Stimulated activated CD8-positive, alpha-beta memory T cell treated with anti-CD3 and anti-CD28 coated beads, Interleukin-15, amount 100 ng/mL, for 24 hours (primary cell): ENCODE results near the gene TRIO.

Source experiments
- DNase-seq: peaks from one replicate; pipeline ENCODE4 v3.0.0-alpha.2; 2020; ENCODE audit warnings: low read depth

Gene TRIO

GRCh38 chr5:14226554-14226953 lies 83.4 kb downstream of the TRIO start:
- no peak for DNase-seq

DNA sequence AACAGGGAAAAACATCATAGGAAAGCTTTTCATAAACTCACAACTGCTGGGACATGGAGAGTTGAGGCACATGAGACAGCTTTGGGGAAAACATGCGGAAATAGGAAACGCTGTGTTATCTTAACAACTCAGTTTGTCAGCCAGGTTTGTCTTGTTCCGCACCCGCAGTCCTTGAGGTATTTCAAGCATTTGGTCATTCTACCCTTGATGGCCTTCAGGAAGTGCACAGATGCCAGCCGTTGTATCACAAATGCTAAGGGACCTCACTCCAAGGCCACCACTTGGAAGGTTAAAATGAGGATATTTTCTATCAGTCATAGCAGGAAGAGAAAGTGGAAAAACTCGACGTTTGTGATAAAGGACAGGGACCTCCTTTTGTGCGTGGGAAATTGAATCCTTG lies 83.8 kb downstream of the TRIO start:
- DNase-seq = no peak

DNA sequence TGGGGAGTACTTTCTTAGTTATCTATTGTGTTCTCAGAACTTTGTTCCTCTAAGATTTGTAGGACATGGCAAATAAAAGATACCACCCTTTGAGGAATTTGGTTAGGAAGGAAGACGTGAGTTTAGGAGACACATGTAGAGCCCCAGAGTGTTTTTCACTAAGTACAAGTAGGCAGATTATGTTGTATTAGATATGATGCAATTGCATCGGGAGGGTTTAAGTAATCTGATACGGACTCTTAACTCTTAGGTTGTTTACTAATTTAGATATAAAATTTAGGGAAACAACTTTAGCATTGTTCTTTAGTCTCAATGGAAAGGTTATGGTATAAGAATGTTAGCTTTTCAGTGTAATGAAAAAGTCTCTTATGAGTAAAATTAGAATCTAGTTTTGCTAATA lies 84.4 kb downstream of the TRIO start:
- no peak for DNase-seq

DNA sequence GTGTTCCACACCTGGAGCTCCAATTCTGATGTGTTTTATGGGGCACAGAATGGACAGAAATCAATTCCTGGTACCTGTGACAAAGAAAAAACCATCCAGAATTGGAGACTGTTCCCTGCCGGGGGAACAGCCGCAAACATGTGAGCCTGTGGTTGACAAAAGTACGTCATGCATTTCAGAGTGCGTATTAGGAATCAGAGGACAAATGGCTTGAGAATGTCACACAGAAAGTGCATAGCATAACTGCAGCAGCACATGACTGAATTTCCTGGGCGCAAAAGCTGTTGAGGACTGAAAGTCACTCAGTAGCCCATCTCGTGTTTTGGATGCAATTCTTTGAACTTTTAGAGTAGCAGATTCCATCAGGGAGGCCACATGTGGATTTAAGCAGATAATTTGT lies 85.1 kb downstream of the TRIO start:
- no peak for DNase-seq

DNA sequence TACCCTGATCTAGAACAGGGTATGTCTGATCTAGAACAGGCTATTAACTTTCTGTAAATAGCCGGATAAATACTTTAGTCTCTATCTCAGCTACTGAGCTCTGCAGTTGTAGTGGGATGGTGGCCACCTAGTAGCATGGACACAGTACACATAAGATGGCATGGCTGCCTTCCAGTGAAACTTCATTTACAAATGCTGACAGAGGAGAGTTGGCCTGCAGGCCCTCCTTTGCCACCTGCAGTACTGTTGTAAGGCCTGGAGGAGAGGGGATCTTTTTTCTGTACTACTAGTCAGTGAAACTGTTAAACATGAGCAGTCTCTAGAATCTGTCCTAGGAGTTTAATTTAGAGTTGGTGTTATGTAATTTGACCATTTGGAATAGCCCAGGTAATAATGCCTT lies 86.0 kb downstream of the TRIO start:
- no peak for DNase-seq

- DNase-seq = no peak
Measured at GRCh38 chr5:14229734-14230133, 86.6 kb downstream of the TRIO start.

DNA sequence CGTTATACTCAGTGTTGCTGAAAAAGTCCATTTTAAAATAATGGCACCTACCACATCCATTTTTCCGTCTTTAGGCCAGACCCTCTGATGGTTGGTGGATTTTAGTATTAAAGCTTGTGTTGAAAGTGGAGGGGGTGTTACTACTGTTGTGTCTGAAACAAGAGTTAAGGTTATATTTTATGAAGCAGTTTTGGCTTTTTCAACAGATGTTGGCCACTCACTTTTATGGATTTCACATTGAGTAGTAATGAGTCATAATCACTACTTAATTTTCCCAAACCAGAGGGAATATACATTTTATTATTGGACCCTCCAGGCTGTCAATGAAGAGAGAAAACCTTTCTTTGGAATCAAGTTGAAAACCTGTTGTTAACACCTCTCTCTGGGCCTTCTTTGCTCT lies 88.0 kb downstream of the TRIO start:
- DNase-seq = no peak

DNA sequence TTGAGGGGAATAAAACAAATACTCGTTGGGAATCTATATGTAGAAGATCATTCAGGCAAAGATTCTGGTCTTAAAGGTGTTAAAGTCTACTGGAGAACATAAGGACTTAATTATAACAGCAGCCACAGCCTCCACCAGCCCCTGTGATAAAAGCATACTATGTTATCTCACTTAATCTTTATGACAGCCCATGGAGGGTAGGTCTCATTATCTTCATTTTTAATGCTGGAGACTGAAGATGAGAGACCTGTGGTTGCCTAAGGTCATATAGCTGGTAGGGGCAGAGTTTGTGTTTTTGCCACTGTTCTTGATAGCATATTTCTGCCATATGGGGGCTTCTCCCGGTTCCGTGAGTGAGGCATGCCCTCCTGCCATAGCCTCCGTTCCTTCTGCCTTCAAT lies 88.7 kb downstream of the TRIO start:
- no peak for DNase-seq

DNA sequence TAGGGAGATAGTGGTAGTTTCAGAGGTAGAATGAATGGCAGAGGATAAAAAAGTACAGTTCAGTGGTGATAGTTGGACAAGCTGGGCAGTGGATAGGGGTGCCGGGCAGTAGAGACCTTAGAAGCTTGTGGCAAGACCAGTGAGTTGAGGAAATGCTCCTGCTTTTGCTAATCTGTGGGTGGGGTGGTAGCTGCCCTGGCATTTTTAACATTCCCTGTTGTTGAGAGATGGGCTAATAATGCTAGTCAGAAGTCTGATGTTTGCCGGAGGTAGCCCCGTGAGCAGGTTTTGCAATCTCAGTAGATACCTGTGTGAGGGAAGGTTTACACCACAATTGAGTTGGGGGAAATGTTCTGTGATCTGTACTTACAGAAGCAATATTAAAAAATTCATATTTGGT lies 91.1 kb downstream of the TRIO start:
- no peak for DNase-seq

GRCh38 chr5:14235872-14236271 lies 92.7 kb downstream of the TRIO start:
- DNase-seq = no peak

DNA sequence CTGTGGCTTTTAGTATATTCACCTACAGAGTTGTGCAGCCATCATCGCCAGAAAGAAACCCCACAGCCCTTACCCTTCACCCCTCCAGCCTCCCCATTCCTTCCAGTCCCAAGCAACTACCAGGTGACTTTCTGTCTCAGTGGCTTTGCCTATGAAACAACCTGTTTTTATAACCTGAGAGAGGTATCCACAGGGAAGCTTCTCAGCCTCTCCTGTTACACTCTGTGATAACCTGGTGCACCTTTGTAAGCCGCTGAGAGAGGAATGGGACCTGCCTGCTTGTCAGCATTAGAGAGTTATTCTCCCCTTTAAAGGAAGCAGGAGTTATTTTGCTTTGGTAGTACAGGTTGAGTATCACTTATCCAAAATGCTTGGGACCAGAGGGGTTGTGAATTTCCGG lies 93.6 kb downstream of the TRIO start:
- DNase-seq = no peak

- DNase-seq = no peak
Measured at GRCh38 chr5:14237317-14238086, 94.4 kb downstream of the TRIO start.

- DNase-seq = no peak
Measured at GRCh38 chr5:14238272-14238671, 95.1 kb downstream of the TRIO start.

DNA sequence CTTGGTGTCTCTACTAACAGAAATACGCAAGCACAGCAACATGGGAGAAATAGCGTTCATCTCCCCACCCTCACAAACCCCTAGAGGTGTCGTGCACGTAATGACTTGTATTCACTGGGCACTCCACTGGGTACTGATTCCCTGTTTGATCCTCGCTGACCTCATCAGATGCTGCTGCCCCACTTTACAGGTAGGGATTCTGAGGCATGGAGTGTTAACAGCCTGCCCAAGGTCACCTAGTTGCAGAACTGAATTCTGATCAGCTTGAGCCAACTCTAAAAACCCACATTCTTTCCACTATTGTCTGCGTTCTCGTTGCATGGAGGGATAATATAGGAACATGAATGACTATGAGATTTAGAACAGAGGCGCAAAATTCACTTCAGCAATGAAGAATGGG lies 96.3 kb downstream of the TRIO start:
- no peak for DNase-seq

DNA sequence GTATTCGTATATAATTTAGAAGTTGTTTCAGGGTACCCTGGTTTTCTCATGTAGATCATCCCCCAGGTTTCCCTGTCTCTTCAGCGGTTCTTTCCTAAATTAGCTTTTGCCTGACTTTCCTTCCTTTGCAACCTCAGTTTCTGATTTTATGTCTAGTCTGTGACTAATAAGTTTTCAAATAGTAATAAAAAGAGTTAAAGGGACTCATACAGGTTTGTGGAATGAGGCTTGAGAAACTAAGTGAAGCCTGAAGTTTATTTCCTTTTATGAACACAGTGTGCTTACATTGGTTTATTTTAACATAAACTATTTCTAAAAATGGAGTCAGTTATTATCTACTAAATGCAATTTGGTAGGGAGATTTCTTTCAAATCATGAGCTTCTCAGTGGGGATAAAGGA lies 96.8 kb downstream of the TRIO start:
- DNase-seq = no peak

DNA sequence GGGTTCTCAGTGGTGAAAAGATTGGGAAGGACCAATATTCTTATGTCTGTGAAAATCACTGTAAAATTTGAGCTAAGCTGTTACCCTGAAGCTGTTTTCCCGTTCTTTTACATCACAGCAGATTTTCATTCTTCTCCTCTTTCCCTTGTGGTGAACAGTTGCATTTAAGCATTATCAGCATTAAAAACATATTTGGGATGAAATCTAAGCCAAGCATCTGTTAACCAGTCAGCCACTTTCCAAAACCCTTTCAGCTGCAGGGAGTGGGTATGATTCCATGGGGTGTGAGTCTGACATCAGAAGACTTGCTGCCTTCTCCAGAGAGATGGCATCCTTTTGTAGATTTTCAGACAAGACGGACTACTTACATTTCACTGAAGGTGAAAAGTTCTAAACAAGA lies 97.2 kb downstream of the TRIO start:
- DNase-seq = no peak

DNA sequence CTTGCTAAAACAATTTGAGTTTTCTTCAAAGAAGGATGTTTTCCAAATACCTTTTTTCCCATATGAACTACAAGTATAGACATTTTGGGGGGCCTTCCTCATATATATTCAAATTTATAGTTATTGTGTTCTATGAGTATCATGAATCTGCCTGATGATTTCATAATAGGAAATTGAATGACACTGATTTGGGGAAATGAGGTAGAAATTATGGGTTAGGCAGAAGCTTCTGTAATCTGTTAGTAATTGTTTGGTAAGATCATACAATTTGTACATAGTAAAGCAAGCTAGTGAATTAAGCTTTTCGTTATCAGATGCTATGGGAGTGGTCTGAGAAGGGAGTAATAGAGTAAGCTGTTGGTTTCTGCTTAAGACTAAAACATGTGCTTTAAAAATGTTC lies 98.0 kb downstream of the TRIO start:
- DNase-seq = no peak

- DNase-seq = no peak
Measured at GRCh38 chr5:14242447-14242846, 99.3 kb downstream of the TRIO start.

- no peak for DNase-seq
Measured at GRCh38 chr5:14242871-14243383, 99.8 kb downstream of the TRIO start.

DNA sequence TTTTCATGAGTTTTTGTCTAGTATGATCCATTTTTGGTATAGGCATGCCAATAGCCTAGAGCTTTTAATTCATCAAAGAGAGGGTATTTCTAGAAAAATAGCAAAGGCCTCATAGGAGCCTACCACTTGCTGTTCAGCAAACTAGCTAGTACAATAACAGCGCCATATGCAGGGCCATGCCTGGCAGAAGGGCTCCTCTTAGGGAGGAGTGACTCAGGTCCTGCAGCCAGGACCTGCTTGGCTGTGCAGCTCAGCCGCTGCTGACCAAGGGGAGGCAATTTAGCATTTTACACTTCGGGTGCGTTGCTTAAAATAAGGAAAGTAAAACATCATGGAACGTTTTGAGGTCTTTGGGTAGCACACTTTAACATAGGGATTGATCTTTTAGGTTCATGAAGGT lies 100.6 kb downstream of the TRIO start:
- DNase-seq = no peak

- no peak for DNase-seq
Measured at GRCh38 chr5:14244721-14245120, 101.6 kb downstream of the TRIO start.

- DNase-seq = no peak
Measured at GRCh38 chr5:14245132-14245925, 102.2 kb downstream of the TRIO start.

GRCh38 chr5:14246350-14247053 lies 103.4 kb downstream of the TRIO start:
- no peak for DNase-seq
